Hematopoietic multipotent progenitor cell (in vitro differentiated cells): ENCODE results near the gene AUTS2. TPM values are rescaled to one million over a fixed set of nuclear protein-coding genes. Genes with fewer than 3 reads are reported as not detected.

Experiments used
- DNase-seq, 3 donors: peaks; one replicate each; pipeline ENCODE4 v3.0.0-alpha.2; 2011 to 2015; ENCODE audit warnings: low read depth in 2 of 3, low spot score in 2 of 3
- total RNA-seq: library from RNA; depleted of rRNA; stranded (reverse); fragments of >200 nt; gene quantifications from one replicate; pipeline ENCODE4 v1.2.3, GENCODE V29; 2012

The AUTS2 gene
- total RNA-seq, 1 donor = 14.8 TPM

DNA sequence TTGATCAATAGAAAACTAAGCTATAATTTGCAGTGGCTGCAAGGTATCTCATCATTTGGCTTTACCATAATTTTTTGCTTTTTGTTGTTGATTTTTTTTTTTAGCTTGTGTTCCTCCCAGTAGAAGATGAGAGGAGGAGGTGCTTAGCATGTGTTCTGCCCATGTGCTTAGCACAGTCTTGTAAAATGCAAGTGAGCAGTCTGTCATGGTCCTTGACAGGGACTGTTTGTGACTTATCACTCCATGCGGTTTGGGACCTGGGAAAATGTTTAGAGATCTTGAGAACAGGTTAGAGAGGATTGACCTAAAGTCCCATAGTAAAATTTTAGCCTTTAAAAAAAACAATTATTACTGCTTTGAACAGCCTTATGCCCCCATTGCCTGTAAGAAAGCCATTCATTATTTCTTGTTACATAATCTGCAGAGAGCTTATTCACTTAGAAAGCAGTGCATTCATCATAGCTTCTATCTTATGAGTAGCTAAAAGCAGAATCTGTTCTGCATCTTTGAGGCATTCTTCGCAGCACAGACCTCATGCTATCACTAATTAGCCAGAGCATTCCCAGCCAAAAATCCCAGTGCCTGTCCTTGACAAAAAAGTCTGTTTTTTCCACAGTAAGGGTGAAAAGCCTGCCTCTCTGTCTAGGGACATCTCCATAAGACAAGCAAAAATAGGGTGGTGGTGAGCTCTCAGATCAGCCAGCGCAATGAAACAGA is 784.9 kb downstream of the AUTS2 start:
- no peak for DNase-seq

GRCh38 chr7:70384024-70384423 is 785.7 kb downstream of the AUTS2 start:
- DNase-seq = no peak

DNA sequence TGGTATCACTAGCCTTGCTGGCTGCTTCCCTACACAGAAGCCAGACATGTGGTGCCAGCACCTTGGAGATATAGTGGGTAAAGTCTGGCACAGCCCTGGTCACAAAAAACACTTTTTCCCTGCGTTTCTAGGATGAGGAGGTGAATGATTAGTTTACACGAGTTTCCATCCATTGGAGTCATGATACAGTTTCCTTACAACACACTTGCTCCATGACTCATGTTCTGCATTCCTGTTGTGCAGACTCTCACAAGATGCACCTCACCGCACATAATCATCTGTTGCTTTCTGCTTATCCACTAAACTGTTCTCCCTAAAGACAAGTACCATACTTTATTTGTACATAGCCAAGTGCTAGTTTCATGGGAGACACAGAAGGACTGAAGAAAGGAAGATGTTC is 786.6 kb downstream of the AUTS2 start:
- no peak for DNase-seq

DNA sequence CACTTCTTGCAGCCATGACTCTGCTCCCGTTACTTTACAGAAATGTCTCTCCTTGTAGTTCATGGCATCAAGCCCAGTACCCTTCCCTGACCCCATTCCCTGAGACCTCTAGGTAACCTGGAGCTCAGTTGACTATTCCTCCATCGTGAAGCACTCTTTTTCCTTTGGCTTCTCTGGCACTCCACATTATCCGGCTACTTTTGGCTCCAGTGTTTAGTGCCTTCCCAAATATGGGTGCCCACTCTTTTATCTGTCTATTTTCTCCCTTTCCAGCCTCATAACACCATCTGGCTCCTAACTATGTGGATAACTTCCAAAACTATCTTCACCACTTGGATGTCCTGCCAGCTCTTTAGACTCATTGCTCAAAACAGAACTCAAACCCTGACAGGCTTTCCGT is 788.9 kb downstream of the AUTS2 start:
- no peak for DNase-seq

GRCh38 chr7:70389531-70390151 is 791.4 kb downstream of the AUTS2 start:
- DNase-seq = no peak

GRCh38 chr7:70390251-70390650 is 792.0 kb downstream of the AUTS2 start:
- DNase-seq = no peak

- DNase-seq = no peak
These were observed 794.1 kb downstream of the AUTS2 start for GRCh38 chr7:70392256-70392876.

DNA sequence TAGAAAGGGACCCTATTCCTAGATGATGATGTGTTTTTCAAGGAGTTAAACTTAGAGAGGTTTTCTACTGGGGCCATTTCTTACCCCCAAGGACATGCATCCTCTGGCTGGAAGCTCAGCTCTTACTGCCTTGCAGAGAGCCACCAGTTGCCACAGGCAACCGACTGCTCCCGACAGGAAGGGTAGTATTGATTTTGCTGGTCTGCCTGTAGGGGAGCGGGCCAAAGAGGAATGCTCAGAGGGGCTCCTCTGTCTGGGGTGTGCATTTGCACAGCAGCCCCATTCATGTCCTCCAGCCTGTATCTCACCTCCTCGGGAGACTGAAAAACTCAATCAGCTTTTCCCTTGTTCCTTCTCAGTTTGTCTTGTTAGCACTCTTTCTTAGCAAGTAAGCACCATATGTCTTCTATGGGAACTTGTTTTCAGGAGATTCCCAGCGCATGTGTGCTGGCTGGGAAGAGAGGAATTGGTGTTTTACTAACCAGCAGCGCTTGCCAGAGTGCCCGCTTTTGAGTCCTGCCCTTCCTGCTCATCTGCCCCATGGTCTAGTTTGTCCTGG is 794.7 kb downstream of the AUTS2 start:
- DNase-seq = no peak

GRCh38 chr7:70393956-70394355 is 795.7 kb downstream of the AUTS2 start:
- DNase-seq = no peak

GRCh38 chr7:70400829-70401380 is 802.6 kb downstream of the AUTS2 start:
- DNase-seq = no peak

GRCh38 chr7:70402069-70402468 is 803.8 kb downstream of the AUTS2 start:
- DNase-seq = no peak

DNA sequence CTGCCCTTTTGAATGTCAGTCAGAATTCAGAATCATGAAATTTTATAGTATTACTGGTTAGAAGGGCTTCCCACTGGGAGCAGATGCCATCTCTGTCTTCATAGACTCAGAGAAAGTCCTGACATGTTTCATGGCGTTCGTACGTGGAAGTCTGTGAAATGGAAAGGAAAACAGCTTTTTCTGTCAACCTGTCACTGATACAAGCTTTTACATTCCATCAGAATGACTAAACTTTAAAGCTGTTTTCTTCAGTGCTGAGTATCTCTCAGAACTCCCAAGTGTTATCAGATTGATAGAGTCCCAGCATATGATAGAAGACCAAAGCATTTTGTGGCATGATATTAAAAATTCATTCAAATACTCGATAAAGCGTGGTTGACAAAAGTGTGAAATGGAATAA is 807.0 kb downstream of the AUTS2 start:
- no peak for DNase-seq

DNA sequence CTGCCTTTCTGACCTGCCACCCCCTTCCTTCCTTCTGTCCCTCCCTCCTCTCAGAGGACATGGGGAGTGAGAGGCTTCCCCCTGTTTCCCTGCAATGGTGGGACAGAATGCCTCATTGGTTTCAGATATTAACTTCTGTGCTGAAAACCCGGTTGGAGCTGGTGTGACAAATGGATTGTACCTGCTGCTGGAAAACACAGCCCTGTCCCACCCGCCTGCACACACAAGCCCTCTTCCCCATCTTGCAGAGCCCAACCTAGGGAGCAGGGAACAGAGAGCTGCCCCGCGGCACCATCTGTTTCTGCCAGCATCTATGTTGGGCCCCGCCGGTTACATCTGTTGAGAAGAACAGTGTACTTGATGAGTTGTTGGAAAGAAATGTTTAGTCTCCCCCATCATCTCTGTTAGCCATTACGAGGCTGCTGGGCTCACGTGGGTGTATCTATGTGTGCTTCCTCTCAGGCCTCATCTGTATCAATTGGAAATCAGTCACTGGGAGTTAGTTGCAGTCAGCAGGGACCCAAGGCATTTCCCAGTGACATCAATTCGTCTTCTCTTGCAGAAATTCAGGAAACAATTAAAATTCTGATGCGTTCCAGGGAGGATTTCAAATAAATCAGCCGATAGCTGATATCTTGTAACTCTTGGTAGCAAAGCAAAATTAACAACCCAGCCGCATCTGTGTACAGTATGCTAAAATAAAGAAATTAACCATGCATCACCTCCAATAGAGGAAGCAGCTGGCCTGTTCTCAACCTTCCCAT is 808.1 kb downstream of the AUTS2 start:
- DNase-seq = no peak

DNA sequence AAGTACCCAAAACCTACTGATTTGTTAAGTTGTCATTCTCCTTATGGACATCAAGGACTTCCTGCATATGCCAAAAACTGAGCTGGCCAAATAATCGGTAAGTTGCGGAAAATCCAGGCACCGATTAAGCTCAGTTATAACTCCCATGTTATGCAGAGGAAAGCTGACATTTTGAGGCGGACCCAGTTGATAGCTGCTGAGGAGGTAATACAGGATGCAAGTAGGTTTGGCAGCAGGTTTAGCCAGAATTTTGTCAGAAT is 808.6 kb downstream of the AUTS2 start:
- DNase-seq = no peak

DNA sequence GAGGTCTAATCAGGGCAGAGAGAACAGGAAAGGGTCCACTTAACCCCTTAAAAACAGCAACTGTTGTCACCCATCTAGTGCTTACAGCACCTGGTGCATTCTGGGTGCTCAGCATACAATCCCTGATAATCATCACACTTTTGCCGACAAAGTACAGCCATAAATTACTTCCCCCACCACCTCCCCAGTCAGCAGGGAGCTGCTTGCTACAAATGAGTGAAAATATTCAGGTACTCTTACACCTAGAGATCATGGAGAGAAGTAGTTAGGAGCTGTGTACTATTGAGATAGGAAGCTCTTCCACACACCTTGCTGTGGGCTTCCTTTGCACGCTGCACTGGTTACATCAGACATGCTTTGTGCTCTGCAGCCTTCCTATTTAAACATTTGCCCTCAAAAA is 810.2 kb downstream of the AUTS2 start:
- DNase-seq = no peak

- no peak for DNase-seq
These were observed 810.6 kb downstream of the AUTS2 start for GRCh38 chr7:70408891-70409290.

DNA sequence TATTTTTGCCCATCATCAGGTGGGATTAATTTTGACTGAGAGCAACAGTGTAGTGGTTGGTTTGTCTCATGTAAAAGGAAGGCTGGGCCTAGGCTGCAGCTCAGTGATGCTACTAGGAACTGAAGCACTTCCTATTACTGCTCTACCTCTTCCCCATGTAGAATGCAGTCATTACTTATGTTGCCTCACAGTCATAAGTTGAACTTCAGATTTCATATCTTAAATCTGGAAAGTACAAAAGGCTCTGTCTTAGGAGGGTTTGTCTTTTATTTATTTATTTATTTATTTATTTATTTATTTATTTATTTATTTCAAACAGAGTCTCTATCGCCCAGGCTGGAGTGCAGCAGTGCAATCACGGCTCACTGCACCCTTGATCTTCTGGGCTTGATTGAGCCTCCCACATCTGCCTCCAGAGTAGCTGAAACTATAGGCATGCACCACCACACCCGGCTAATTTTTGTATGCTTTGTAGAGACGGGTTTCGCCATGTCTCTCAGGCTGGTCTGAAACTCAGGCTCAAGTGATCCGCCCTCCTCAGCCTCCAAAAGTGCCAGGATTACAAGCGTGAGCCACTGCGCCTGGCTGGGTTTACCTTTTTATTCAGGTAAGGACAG is 812.0 kb downstream of the AUTS2 start:
- DNase-seq = no peak

GRCh38 chr7:70414368-70414767 is 816.1 kb downstream of the AUTS2 start:
- no peak for DNase-seq

DNA sequence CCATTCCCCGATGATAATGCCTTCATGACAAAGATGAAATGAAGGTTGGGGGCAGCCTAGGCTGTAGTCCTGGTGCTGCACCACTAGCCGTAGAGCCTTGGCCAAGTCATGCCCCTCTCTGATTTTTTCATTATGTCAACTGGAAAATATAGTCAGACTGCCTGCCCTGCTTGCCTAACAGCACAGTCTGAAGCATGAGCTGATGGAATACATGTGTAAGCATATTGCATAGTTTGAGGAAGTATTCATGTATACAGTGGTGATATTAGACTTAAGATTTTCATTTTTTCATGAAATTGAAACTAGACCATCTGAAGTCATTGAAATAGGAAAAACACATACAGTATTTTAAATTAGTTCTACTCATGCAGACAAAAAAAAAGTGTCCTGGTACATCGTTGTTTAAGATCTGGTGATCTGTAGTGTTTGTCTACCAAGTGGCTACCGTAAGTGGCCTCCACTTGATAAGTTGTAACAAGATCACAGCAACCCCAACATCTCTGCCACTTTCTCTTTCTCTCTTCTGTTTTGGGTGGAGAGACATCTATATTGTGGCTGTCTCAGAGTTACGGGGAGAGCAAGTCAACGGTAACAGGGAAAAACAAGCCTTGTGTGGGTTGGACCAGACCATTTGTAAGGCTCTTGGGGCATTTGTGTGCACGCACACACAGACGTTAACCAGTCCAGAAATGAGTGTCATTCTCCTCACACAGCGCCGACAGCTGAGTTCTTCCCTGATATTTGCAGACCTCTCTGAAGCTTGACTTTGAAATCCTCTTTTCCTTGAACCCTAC is 817.1 kb downstream of the AUTS2 start:
- no peak for DNase-seq
